Left renal cortex interstitium (tissue), 4 donors: ENCODE data around the gene CCDC74B. TPM values are rescaled to one million over a fixed set of nuclear protein-coding genes. Genes with fewer than 3 reads are reported as not detected.
"Not testable (repeated sequence)": the region's sequence is repeated elsewhere in the genome, so short reads cannot be mapped to it uniquely, and the experiment has no call there.

Source experiments
- DNase-seq, 4 donors: peaks; one replicate each; pipeline ENCODE4 v3.0.0-alpha.2; 2013; ENCODE audit warnings: low read depth in 4 of 4, low spot score in 2 of 4, missing footprints in 1 of 4
- polyA plus RNA-seq, 4 donors: library from polyadenylated mRNA; unstranded; fragments of 120-200 nt; gene quantifications; one replicate each; pipeline ENCODE4 v1.2.1, GENCODE V29; 2013; ENCODE audit not compliant: insufficient read length in 4 of 4

Gene CCDC74B
- polyA plus RNA-seq, 4 donors: 7.3 to 26.2 (median 16.5) TPM

DNA sequence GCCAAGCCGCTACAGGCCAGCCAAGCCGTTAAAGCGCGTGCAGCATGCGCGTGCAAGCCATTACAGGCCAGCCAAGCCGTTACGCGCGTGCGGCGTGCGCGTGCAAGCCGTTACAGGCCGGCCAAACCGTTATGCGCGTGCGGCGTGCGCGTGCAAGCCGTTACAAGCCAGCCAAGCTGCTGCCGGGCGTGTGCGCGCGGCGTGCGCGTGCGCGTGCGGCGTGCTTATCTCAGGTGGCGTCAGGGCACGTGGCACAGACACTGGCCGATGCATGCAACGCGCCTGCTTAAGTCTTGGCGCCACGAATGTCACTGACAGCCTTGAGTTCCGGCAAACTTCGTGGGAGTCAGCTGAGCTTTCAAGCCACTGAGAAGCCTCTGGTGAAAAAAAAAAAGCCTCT is 24.0 kb downstream of the CCDC74B start:
- DNase-seq: not testable (repeated sequence)

DNA sequence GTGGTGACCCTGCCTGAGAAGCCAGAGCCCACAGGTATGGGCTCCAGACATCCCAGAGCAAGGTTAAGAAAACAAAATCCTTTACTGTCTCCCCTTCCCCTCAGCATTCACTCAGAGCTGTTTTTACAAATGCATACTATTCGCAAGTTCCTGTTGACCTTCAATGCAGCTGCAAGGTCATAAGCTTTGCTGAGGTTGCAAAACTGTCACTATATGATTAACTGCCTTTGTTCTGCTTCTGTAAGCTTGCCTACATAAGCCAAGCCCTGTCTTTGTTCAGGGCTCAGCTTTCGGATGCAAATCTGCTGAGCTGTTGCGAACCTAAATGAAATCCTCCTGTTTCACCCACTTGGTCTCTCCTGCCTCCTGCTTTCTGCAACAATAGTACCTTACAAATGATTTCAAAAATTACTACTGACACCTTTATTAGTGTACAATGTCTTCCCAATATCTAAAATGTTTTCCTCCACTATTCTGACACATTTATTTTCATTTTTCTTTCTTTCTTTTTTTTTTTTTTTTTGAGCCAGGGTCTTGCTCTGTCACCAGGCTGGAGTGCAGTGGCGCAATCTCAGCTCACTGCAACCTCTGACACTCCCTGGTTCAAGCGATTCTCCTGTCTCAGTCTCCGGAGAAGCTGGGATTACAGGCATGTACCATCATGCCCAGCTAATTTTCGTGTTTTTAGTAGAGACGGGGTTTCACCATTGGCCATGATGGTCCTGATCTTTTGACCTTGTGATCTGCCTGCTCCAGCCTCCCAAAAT is 42.1 kb downstream of the CCDC74B start:
- DNase-seq: peak in 3 of 4 donors; percentile 6 to 29 (median 26)

Other genes with a start within 250 kb of the CCDC74B start
- under 1 TPM; 0.18 to 0.91 (median 0.81) TPM for gene RAB6C, start 165.4 kb downstream of the CCDC74B start, polyA plus RNA-seq
- under 1 TPM in 3 of 4 donors, not detected in 1; 0.10 to 0.13 (median 0.11) TPM for gene POTEF, start 15.9 kb downstream of the CCDC74B start, polyA plus RNA-seq
- 10 to 100 TPM; 50.3 to 82.2 (median 62.3) TPM for gene SMPD4, start 36.5 kb upstream of the CCDC74B start, polyA plus RNA-seq
- 100 to 1,000 TPM in 3 of 4 donors, 10 to 100 TPM in 1; 73.6 to 242 (median 161) TPM for gene MZT2B, start 37.1 kb upstream of the CCDC74B start, polyA plus RNA-seq
- gene TUBA3E, start 53.3 kb upstream of the CCDC74B start, polyA plus RNA-seq: under 1 TPM in 2 of 4 donors, not detected in 2; 0.11 to 0.26 TPM
- gene IMP4, start 197.8 kb upstream of the CCDC74B start, polyA plus RNA-seq: 10 to 100 TPM; 32.9 to 43.6 (median 39.1) TPM
- gene PTPN18, start 210.9 kb upstream of the CCDC74B start, polyA plus RNA-seq: 10 to 100 TPM; 25.6 to 44.3 (median 31.9) TPM